ENCODE data around the gene HFM1.

HFM1 gene

DNA sequence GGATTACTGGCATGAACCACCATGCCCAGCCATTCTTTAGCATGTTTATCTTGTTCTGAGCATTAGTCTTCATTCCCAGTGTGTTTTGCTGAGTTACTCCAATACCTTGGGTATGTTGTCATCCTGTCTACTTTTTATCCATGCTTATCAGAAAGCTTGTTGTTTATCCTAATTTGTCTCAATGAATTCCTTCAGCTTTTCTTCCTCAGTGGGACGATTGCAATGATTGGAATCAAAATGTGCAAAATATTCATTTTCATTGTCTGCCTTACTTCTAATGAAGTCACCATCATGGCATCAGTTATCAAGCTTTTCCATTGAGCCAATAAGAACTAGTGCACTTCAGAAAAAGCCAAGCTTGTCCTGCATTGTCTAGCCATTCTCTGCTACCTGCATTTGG lies 170.5 kb downstream of the HFM1 start:
- TF ChIP-seq, protein P1, sequence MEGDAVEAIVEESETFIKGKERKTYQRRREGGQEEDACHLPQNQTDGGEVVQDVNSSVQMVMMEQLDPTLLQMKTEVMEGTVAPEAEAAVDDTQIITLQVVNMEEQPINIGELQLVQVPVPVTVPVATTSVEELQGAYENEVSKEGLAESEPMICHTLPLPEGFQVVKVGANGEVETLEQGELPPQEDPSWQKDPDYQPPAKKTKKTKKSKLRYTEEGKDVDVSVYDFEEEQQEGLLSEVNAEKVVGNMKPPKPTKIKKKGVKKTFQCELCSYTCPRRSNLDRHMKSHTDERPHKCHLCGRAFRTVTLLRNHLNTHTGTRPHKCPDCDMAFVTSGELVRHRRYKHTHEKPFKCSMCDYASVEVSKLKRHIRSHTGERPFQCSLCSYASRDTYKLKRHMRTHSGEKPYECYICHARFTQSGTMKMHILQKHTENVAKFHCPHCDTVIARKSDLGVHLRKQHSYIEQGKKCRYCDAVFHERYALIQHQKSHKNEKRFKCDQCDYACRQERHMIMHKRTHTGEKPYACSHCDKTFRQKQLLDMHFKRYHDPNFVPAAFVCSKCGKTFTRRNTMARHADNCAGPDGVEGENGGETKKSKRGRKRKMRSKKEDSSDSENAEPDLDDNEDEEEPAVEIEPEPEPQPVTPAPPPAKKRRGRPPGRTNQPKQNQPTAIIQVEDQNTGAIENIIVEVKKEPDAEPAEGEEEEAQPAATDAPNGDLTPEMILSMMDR (IDR thresholded peaks at IDR 0.05; ENCODE audit: extremely low read depth, missing control alignments), result no peak
- DNase-seq (ENCODE audit: low spot score), result no peak

DNA sequence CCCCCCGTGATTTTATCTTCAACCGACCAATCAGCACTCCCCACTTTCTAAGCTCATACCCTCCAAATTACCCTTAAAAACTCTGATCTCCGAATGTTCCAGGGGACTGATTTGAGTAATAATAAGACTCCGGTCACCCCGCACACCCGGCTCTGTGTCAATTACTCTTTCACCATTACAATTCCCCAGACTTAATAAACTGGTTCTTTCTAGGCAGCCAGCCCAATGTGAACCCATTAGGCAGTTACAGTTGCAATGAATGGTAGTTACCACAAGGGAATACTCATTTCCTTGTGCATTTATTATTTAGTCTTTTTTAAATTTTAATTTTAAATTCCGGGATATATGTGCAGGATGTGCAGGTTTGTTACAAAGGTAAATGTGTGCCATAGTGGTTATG lies 177.9 kb downstream of the HFM1 start:
- no peak for DNase-seq (ENCODE audit: low spot score)
- TF ChIP-seq, protein P1 (IDR thresholded peaks at IDR 0.05; ENCODE audit: extremely low read depth, missing control alignments), result no peak

DNA sequence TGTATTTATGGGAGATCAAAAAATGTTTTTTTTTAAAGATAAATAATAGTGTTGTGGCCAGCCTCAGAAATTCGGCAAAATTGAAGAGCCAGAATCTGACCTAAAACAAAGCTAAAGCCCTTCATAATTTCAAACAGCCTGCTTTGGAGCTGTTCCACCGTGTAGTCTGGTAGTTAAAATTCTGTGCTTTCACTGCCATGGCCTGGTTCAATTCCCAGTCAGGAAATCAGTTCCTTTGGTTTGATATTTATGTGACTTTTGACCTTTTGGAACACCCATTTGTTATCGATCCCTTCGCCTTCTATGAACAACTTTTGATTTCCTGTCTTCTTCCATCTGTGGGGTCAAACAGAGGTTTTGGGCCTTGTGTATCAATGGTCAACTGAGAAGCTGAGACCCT lies 179.8 kb downstream of the HFM1 start:
- DNase-seq (ENCODE audit: low spot score), result no peak
- TF ChIP-seq, protein P1 (IDR thresholded peaks at IDR 0.05; ENCODE audit: extremely low read depth, missing control alignments), result no peak

DNA sequence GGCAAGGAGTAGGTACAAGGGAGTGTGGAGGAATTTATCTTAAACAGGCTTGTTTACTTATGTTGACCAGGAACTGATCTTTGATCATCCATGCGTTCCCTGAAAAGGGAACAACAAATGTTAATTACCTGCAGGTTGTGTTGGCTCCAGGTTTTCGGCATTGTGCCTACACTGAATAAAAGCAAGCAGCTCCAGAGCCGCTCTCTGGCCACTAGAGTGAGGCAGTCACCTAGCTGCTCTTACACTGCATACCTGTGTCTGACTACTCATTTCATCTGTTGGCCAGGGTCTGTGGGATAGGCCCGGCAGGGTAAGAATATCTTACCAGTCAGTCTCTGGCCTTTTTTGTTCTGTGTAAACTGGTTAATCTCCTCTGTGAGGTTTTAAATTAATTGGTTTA lies 183.6 kb downstream of the HFM1 start:
- DNase-seq (ENCODE audit: low spot score), result no peak
- TF ChIP-seq, protein P1 (IDR thresholded peaks at IDR 0.05; ENCODE audit: extremely low read depth, missing control alignments), result no peak

DNA sequence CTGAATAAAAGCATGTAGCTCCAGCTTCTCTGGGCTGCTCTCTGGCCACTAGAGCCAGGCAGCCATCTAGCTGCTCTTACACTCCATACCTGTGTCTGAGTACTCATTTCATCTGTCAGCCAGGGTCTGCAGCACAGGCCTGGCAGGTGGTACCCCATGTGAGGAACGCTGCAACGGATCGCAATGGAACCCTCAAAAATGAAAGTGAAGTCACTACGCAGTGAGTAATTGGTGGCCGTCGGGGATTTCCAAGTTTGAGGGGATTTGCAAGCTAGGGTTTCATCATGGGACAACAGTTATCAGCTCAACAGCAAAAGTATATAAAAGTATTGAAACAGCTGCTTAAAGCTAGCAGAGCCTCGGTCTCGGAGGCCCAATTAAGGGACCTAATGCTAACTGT lies 186.7 kb downstream of the HFM1 start:
- no peak for DNase-seq (ENCODE audit: low spot score)
- TF ChIP-seq, protein P1 (IDR thresholded peaks at IDR 0.05; ENCODE audit: extremely low read depth, missing control alignments), result no peak
